BE2C (cell line): ENCODE measurements around the gene RASGRP1.

Source experiments
- DNase-seq: peaks from one replicate; pipeline ENCODE4 v3.0.0-alpha.2; 2020
- H3K27me3 ChIP-seq: fragments of 250-450 bp; sonication (Bioruptor Pico); 2 replicates; pipeline ENCODE4 v1.5.1; 2020; ENCODE audit warnings: mild to moderate bottlenecking
- H3K36me3 ChIP-seq: fragments of 250-450 bp; sonication (Bioruptor Pico); 2 replicates; pipeline ENCODE4 v1.5.1; 2020; ENCODE audit warnings: mild to moderate bottlenecking
- H3K4me1 ChIP-seq: fragments of 250-450 bp; sonication (Bioruptor Pico); 2 replicates; pipeline ENCODE4 v1.5.1; 2020
- H3K4me3 ChIP-seq: 2 replicates; pipeline ENCODE4 v1.5.1; 2011; ENCODE audit warnings: low read depth, low read length
- H3K9me3 ChIP-seq: fragments of 250-450 bp; sonication (Bioruptor Pico); 2 replicates; pipeline ENCODE4 v1.5.1; 2020
- TF ChIP-seq, protein P1 (sequence below): IDR thresholded peaks from 2 replicates; pipeline ENCODE4 v1.5.1; 2012; ENCODE audit warnings: mild to moderate bottlenecking, low read depth, low read length

RASGRP1 gene

DNA sequence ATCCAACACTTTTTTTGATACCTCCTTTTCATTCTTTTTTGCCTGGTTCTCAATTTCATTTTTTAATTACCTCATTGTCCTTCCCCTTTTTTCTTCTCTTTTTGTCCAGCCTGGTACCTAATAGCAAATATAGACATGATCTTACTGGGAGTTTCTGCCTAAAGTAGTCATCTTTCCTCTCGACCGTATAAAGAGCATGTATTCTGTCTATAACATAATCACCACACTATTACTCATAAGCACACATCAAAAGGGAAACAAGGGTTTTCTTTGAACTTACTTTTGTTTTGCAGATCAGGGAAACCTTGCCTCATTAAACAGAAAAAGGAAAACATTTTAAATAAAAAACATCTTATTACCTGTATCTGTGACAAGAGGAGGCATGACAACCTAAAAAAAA is 77.7 kb downstream of the RASGRP1 start:
- TF ChIP-seq, protein P1, sequence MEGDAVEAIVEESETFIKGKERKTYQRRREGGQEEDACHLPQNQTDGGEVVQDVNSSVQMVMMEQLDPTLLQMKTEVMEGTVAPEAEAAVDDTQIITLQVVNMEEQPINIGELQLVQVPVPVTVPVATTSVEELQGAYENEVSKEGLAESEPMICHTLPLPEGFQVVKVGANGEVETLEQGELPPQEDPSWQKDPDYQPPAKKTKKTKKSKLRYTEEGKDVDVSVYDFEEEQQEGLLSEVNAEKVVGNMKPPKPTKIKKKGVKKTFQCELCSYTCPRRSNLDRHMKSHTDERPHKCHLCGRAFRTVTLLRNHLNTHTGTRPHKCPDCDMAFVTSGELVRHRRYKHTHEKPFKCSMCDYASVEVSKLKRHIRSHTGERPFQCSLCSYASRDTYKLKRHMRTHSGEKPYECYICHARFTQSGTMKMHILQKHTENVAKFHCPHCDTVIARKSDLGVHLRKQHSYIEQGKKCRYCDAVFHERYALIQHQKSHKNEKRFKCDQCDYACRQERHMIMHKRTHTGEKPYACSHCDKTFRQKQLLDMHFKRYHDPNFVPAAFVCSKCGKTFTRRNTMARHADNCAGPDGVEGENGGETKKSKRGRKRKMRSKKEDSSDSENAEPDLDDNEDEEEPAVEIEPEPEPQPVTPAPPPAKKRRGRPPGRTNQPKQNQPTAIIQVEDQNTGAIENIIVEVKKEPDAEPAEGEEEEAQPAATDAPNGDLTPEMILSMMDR, result no peak
- DNase-seq, result no peak
- Histone ChIP-seq H3K4me3 (no peak overlapping the region), H3K4me1 (no peaks in the 10 kb centered on the region), H3K27me3 (no peaks in the 10 kb centered on the region), H3K36me3 (peaks cover 3% of the 10 kb centered on the region; the same call in 1 of the 2 replicates), H3K9me3 (no peaks in the 10 kb centered on the region)

DNA sequence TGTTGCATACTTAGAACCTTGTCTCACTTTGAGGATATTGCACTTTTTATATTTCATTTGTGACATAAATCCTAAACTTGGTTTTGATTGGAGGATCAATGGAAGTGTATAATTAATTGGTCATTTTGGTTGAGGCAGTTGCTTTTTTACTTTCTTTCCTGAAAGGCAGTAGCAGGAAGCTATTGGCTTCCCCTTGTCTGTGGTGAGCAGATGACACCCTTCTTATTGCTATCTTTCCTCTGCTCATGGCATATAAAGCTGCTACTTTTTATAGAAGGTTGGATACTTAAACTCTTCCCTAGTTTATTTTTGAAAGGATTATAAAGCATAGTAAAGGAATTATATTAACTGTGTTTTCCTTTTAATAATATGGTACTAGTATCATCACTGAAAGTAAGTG is 82.0 kb downstream of the RASGRP1 start:
- no peaks in the 10 kb centered on the region for H3K4me1 ChIP-seq
- H3K27me3 ChIP-seq, result no peaks in the 10 kb centered on the region
- peaks cover 17% of the 10 kb centered on the region for H3K36me3 ChIP-seq
- no peaks in the 10 kb centered on the region for H3K9me3 ChIP-seq
- no peak for DNase-seq
- H3K4me3 ChIP-seq, result no peak overlapping the region
- TF ChIP-seq, protein P1, result no peak

DNA sequence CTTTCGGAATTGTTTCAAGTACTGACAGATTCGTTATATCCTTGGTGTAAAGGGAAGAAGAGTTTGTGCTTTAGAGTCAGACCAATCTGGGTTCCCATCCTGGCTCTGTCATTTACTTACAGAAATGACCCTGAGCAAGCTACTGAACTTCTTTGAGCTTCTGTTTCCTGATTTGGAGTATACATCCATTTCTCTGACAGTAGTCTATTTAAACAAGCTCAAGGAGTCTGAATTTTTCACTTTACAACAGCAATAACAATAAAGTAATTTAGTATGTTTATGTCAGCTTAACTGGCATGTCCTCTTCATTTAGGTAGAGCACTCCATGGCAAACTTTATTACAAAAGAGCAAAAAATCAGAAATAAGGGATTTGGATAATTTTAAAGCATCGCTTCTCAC is 82.9 kb downstream of the RASGRP1 start:
- H3K27me3 ChIP-seq, result no peaks in the 10 kb centered on the region
- H3K36me3 ChIP-seq, result peaks cover 25% of the 10 kb centered on the region
- TF ChIP-seq, protein P1, result no peak
- no peaks in the 10 kb centered on the region for H3K4me1 ChIP-seq
- H3K4me3 ChIP-seq, result no peak overlapping the region
- no peak for DNase-seq
- H3K9me3 ChIP-seq, result no peaks in the 10 kb centered on the region

DNA sequence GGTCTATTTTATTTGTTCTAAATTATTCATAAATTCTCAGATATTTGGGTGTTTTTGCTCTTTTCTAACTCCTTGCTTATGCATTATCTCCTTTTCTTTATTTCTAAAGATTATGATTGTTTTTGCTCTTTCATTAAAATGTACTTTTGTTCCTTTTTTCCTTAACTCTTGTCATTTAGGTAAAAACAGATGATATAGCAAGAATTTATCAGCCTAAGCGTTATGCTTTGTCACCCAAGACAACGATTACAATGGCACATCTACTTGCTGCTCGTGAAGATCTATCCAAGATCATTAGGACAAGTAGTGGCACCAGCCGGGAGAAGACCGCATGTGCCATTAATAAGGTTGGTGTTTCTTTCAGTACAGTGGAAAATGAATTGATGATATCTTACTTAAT is 83.5 kb downstream of the RASGRP1 start:
- Histone ChIP-seq H3K36me3 (peaks cover 28% of the 10 kb centered on the region), H3K4me1 (no peaks in the 10 kb centered on the region), H3K27me3 (no peaks in the 10 kb centered on the region), H3K9me3 (no peaks in the 10 kb centered on the region), H3K4me3 (no peak overlapping the region)
- DNase-seq, result no peak
- TF ChIP-seq, protein P1, result no peak

DNA sequence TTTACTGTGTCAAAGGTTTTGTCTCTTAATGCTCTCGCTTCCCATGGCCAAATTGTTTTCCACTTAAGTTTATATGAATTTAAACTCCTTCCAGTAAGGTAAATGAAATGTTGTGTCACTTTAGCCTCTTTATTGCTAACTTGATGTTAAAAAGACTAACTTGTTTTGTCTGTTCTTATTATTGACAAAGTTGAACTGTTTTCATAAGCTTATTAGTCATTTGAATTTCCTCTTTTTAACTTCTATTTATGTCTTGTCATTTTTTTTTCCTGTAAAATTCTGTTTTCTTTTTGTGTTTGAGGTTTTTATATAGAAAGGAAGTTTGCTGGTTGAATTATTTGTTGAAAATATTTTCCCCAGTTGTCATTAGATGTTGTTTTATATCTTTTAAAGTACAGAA is 84.9 kb downstream of the RASGRP1 start:
- Histone ChIP-seq H3K27me3 (no peaks in the 10 kb centered on the region), H3K9me3 (no peaks in the 10 kb centered on the region), H3K36me3 (peaks cover 41% of the 10 kb centered on the region), H3K4me1 (no peaks in the 10 kb centered on the region), H3K4me3 (no peak overlapping the region)
- DNase-seq, result no peak
- TF ChIP-seq, protein P1, result no peak

DNA sequence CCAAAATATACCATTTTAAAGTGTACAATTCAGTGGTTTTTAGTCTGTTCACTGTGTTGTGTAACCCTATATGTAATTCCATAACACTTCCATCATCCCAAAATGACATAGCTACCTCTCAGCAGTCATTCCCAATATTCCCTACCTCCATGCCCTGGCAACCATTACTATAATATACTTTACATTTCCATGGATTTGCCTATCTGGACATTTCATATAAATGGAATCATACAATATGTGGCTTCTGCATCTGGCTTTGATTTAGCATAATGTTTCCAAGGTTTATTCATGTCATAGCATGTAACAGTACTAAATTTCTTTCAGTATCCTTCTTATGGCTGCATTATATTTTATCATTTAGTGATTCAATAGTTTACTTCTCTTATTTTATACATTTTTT is 85.3 kb downstream of the RASGRP1 start:
- DNase-seq, result no peak
- TF ChIP-seq, protein P1, result no peak
- H3K4me1 ChIP-seq, result no peaks in the 10 kb centered on the region
- no peak overlapping the region for H3K4me3 ChIP-seq
- H3K27me3 ChIP-seq, result no peaks in the 10 kb centered on the region
- H3K9me3 ChIP-seq, result no peaks in the 10 kb centered on the region
- H3K36me3 ChIP-seq, result peaks cover 46% of the 10 kb centered on the region
